Measurements from ENCODE around the gene MAP7D3. TPM values are rescaled to one million over a fixed set of nuclear protein-coding genes. Genes with fewer than 3 reads are reported as not detected.

MAP7D3 gene
- polyA plus RNA-seq, 3 donors, result 1.8 to 3.4 (median 2.9) TPM

- no peaks in the 10 kb centered on the region for H3K79me2 ChIP-seq (ENCODE audit: insufficient read depth, low read length)
- H3K27me3 Mint-ChIP-seq (ENCODE audit: low read depth in 3 of 3), result no peaks in the 10 kb centered on the region
- no peaks in the 10 kb centered on the region for H3K9me3 Mint-ChIP-seq
- no peak overlapping the region for H3K4me3 Mint-ChIP-seq
- peaks cover 0 to 5% of the 10 kb centered on the region in 2 donors for H3K4me1 ChIP-seq (ENCODE audit: control insufficient read depth in 1 of 2, insufficient read depth in 2 of 2, low read length in 2 of 2)
- no CpG with 5 or more reads among the region's 1 CpG for WGBS (ENCODE audit: insufficient coverage)
- H3K4me1 Mint-ChIP-seq, result peaks cover 5% of the 10 kb centered on the region
- no peak overlapping the region for H3K4me2 ChIP-seq (replicated peaks; ENCODE audit: extremely low read depth, low read length, poor library complexity, severe bottlenecking)
- no peak for TF ChIP-seq CTCF (IDR thresholded peaks at IDR 0.05)
- no peak overlapping the region for H3K9ac ChIP-seq (ENCODE audit: insufficient read depth, low read length, poor library complexity, severe bottlenecking)
- no peaks in the 10 kb centered on the region for H3K36me3 ChIP-seq (replicated peaks in 1 of 2; ENCODE audit: control insufficient read depth in 1 of 2, insufficient read depth in 2 of 2, low read length in 2 of 2)
- no peak overlapping the region for H3K27ac Mint-ChIP-seq
- intact Hi-C loops (cut with micrococcal nuclease), result no loop called here
- H2AFZ ChIP-seq (ENCODE audit: insufficient read depth, low read depth, low read length, poor library complexity, severe bottlenecking), result no peak overlapping the region
- no peaks in the 10 kb centered on the region for H3K36me3 Mint-ChIP-seq
- no peaks in the 10 kb centered on the region for H3K27me3 ChIP-seq (ENCODE audit: control insufficient read depth in 2 of 2, insufficient read depth in 2 of 2, low read length in 2 of 2)
- DNase-seq, result no peak
- H3K27ac ChIP-seq (ENCODE audit: low read depth in 1 of 2, low read length in 2 of 2), result no peak overlapping the region
- no peaks in the 10 kb centered on the region for H4K20me1 ChIP-seq (ENCODE audit: insufficient read depth, low read length)
- H3K9me3 ChIP-seq (replicated peaks in 1 of 2; ENCODE audit: control insufficient read depth in 1 of 2, insufficient read depth in 1 of 2, low read length in 2 of 2), result no peaks in the 10 kb centered on the region
- H3K4me3 ChIP-seq (replicated peaks in 1 of 3; ENCODE audit: low read depth in 2 of 3, low read length in 3 of 3), result no peak overlapping the region
These were observed 21.1 kb upstream of the MAP7D3 start for GRCh38 chrX:136272325-136272724.

GRCh38 chrX:136271300-136271699 lies 20.1 kb upstream of the MAP7D3 start:
- Histone ChIP-seq H2AFZ (ENCODE audit: insufficient read depth, low read depth, low read length, poor library complexity, severe bottlenecking) (no peak overlapping the region), H3K4me3 (replicated peaks in 1 of 3; ENCODE audit: low read depth in 2 of 3, low read length in 3 of 3) (no peak overlapping the region)
- TF ChIP-seq CTCF (IDR thresholded peaks at IDR 0.05), result no peak

More at GRCh38 chrX:136271300-136271699, 20.1 kb upstream of the MAP7D3 start:
- Histone ChIP-seq H4K20me1 (ENCODE audit: insufficient read depth, low read length) (no peaks in the 10 kb centered on the region), H3K4me1 (ENCODE audit: control insufficient read depth in 1 of 2, insufficient read depth in 2 of 2, low read length in 2 of 2) (peaks cover 0 to 5% of the 10 kb centered on the region in 2 donors), H3K27me3 (ENCODE audit: control insufficient read depth in 2 of 2, insufficient read depth in 2 of 2, low read length in 2 of 2) (no peaks in the 10 kb centered on the region), H3K9ac (ENCODE audit: insufficient read depth, low read length, poor library complexity, severe bottlenecking) (no peak overlapping the region), H3K9me3 (replicated peaks in 1 of 2; ENCODE audit: control insufficient read depth in 1 of 2, insufficient read depth in 1 of 2, low read length in 2 of 2) (no peaks in the 10 kb centered on the region), H3K27ac (ENCODE audit: low read depth in 1 of 2, low read length in 2 of 2) (no peak overlapping the region), H3K4me2 (replicated peaks; ENCODE audit: extremely low read depth, low read length, poor library complexity, severe bottlenecking) (no peak overlapping the region), H3K36me3 (replicated peaks in 1 of 2; ENCODE audit: control insufficient read depth in 1 of 2, insufficient read depth in 2 of 2, low read length in 2 of 2) (no peaks in the 10 kb centered on the region), H3K79me2 (ENCODE audit: insufficient read depth, low read length) (no peaks in the 10 kb centered on the region)
- H3K27ac Mint-ChIP-seq, result peak overlapping the region in 1 of 7 donors; percentile 50
- no peaks in the 10 kb centered on the region for H3K9me3 Mint-ChIP-seq
- no peaks in the 10 kb centered on the region for H3K27me3 Mint-ChIP-seq (ENCODE audit: low read depth in 3 of 3)
- no CpG with 5 or more reads among the region's 1 CpG for WGBS (ENCODE audit: insufficient coverage)
- peak in 1 of 3 donors; percentile 3 for DNase-seq
- intact Hi-C loops (cut with micrococcal nuclease), result no loop called here
- no peak overlapping the region for H3K4me3 Mint-ChIP-seq
- H3K4me1 Mint-ChIP-seq, result peaks cover 5% of the 10 kb centered on the region
- no peaks in the 10 kb centered on the region for H3K36me3 Mint-ChIP-seq
